NT2/D1 (cell line): Measurements from ENCODE around the gene DYNLRB1.

ENCODE experiments used
- SUZ12 ChIP-seq: IDR thresholded peaks from 2 replicates; pipeline ENCODE4 v1.6.1; 2011; ENCODE audit not compliant: insufficient read length, insufficient read depth; ENCODE audit errors: extremely low read depth
- YY1 ChIP-seq: IDR thresholded peaks from 2 replicates; pipeline ENCODE4 v1.6.1; 2011; ENCODE audit not compliant: insufficient read length, insufficient read depth
- ZNF274 ChIP-seq: IDR thresholded peaks from 2 replicates; pipeline ENCODE4 v1.6.1; 2011; ENCODE audit warnings: mild to moderate bottlenecking, low read depth, low read length

DNA sequence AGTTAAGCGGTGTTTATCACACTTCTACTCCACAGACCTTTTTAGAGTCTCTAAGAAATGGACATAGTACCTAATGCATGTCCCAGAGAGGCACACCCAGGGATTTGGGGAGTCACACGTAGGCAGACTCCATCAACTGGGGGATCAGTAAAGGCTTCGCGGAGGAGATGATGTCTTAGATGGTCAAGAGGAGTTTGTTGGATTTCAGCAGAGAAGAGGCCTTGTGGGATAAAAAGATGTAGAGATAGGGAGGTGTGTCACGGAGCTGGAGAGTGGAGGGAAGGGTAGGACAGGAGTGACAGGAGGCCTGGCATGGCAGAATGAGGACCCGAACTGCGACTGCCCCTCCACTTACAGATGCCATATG lies 9.1 kb downstream of the DYNLRB1 start:
- TF ChIP-seq YY1 (no peak), ZNF274 (no peak), SUZ12 (no peak)
